Measurements from ENCODE around the gene ELF1.

ELF1 gene

DNA sequence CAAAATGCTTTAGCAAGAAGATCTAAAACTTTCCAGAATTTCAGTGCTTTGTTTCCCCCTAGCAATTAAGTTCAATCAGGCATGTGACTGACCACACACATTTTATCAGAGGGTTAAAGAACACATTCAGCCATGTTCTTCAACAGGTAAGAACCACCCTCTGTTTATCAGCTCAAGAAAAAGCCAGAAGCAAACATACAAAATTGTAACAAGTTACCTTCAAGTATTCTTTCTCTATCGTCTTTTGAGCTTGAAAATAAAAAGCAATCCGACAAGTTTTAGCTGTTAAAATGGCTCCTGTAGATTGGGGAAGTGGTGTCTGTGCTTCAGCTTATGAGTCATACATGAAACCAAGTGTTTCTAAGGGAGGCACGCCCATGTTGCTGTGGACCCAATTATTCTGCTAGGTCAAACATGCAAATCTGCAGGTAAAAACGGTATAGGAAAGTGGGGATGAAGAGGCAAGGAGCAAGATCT is at the start of gene ELF1:
Gene ELF1 (minus strand): TSS at position 306 of the 477 bp plus-strand sequence. CDS start 37,262 bp downstream, outside the sequence.
- DNase-seq (ENCODE audit: low read depth), result peak; percentile 64

- peak; percentile 87 for DNase-seq (ENCODE audit: low read depth)
Observed at GRCh38 chr13:41065078-41065477, 46.0 kb upstream of the ELF1 start.

DNA sequence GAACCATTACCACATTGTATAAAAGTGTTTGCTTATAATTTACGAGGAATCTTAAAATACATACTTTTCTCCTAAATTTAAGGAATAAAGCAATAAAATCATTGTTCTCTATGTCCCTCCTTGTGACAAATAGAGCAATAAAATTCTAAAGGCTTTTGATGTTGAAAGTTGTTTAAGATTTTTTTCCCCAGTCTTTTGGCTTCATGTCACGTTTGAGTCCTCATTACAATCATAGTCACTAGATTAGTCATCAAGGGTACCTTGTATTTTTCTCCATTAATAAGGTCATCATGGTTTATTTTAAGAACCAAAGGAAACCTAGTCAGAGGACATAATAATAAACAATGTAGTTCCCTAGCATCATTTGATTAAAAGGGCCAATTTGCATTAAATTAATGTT is 45.4 kb upstream of the ELF1 start:
- peak; percentile 92 for DNase-seq (ENCODE audit: low read depth)

DNA sequence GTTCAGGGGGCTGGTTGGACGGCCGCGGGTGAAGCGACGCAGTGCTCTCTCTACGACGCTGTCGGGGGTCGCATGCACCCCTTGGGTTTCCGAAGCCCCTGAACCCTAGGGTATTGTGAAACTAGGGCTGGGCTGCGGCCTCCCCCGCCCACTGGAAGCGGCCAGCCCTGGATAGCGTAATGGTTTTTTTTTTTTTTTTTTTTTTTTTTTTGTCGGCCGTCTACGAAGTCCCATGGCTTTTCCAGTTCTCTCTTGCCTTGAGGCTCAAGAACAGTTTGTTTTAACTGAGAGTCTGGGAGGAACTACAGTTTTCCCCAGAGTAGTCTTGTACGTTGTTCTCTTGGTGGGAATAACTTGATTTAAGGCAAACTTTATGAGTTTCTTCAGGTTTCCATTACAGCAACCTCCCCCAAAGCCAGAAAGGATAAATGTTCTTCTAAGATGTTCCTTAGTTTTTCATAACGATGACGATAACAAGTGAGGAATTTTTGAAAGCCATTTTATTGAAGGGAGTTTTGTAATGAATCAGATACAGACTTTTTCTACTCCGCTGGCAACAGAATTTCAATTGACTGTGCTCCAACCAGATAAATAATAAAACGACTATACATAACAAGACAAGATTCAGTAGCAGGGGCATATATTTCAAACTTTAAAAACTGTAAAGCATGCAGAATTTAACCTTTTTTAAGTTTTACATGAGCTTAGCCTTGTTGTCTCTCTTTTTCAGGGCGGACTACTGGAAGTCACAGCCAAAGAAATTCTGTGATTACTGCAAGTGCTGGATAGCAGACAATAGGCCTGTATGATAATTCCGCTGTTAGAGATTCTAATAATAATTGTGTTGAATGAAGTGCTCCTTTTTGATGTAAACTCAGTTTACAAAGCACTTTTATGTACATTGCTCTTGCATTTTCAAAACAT is 43.1 kb upstream of the ELF1 start:
- peak; percentile 80 for DNase-seq (ENCODE audit: low read depth)

GRCh38 chr13:41061075-41061913 is 42.2 kb upstream of the ELF1 start, which contains the start of gene WBP4:
Gene WBP4, plus strand, starts transcription at chr13:41061509. Its CDS starts 165 bp downstream, at chr13:41061674.
- peak; percentile 94 for DNase-seq (ENCODE audit: low read depth)

- peak; percentile 86 for DNase-seq (ENCODE audit: low read depth)
Observed at GRCh38 chr13:41060724-41061074, 41.6 kb upstream of the ELF1 start.

DNA sequence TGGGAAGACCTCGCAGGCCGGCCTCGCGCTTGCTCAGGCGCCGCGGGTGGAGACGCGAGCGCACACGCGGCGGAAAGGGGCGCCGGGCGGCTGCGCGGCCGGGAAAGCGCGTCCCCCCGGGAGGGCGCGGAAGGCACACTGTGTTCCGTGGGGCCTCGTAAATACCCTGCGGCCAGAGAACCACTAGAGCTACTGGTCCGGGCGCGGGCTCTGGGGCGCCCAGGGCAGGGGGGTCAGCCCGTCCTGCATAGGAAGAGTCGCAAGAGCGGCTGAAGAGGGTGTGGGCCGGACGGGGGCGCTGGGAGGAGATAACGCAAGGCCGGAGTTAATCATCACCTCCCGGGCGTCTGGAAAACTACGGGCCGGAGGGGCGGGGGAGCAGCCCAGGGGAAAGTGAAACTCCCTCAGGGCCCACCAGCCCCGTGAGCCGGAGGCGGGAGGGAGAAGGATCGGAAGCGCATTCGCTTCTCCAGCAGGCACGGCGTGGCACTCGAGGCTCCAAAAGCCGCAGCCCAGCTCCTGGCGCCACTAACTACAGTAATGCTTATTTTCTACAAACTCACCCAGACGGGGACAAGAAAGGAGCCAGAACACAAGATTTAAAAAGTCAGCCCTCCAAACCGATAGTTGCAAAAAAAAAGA is 41.1 kb upstream of the ELF1 start:
- DNase-seq (ENCODE audit: low read depth), result peak; percentile 92

DNA sequence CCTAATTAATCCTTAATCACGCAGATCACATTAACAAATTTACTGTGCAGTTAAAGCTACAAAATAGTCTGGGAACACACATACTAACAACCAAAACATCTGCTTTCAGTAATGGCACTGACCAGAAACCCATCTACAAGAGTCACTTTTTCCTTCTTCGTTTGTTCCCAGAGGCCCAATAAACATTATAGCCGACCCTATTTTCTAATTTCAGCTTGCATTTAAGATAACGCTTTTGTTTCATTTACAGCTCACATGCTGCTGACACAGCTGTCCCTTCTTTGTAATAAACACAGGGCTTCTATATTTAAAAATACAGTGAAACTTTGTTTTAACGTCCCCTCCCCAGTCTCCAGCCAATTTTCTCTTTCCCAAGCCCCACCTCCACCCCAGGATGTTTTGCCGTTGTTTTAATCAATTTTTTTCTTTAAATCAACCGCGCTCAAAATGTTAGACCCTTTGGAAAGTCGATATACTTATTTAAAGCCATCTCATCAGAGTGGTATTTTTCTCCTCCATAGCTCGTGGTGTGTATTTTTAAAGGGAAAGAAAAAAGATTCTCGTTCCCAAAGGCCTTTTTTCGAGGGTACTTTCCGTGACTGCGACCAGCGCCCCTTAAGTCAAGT is 40.5 kb upstream of the ELF1 start:
- DNase-seq (ENCODE audit: low read depth), result peak; percentile 21

DNA sequence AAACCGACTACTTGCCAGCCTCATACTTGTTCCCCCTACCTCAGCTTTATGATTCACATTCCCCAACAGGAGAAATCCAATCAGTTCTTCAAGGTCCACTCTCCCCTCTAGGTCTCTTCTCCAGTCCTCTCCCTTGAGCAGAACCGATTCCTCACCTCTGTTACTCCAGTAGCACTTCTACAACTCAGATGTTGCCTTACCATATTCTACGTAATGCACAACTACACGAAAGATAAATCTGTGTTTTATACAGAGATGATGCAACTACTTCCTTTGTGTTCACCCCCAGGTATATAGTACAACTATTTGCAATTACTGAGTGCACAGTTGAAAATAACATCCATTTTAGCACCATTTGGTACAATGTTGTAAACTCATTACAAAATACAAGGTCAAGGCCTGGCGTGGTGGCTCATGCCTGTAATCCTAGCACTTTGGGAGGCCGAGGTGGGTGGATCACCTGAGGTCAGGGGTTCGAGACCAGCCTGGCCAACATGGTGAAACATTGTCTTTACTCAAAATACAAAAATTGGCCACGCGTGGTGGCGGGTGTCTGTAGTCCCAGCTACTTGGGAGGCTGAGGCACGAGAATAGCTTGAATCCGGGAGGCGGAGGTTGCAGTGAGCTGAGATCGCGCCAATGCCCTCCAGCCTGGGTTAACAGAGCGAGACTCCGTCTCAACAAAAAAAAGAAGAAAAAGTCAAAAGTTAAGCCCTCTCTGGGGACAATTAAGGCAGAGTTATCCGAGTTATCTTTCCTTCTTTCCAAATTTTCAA is 39.4 kb upstream of the ELF1 start:
- DNase-seq (ENCODE audit: low read depth), result no peak

DNA sequence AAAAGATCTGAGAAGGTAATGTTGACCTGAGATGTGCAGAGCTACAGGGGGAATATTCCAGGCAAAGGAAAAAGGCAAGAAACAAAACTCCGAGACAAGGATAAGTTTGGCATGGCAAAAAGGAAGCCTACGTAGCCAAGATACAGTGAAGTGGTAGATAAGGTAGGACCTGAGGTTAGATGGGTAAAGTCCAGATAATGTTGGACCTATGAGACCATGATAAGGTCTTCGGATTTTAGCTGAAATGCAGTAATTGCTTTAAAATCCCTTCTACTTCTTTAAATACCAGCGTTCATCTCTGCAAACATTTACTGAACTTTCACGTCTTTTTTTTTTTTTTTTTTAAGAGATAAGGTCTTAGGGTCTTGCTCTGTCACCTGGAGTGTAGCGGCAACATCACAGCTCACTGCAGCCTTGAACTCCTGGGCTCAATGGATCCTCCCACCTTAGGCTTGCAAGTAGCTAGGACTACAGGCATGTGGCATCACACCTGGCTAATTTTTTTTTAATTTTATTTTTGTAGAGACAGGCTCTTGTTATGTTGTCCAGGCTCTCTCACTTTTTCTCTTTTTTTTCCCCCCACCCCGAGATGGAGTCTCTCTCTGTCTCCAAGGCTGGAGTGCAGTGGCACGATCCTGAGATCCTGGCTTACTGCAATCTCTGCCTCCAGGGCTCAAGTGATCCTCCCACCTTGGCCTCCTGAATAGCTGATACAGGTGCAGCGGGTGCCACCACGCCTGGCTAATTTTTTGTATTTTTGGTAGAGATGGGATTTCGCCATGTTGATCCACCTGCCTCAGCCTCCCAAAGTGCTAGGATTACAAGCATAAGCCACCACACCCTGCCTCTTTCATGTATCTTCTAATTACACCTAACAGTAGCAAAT is 38.0 kb upstream of the ELF1 start:
- no peak for DNase-seq (ENCODE audit: low read depth)

DNA sequence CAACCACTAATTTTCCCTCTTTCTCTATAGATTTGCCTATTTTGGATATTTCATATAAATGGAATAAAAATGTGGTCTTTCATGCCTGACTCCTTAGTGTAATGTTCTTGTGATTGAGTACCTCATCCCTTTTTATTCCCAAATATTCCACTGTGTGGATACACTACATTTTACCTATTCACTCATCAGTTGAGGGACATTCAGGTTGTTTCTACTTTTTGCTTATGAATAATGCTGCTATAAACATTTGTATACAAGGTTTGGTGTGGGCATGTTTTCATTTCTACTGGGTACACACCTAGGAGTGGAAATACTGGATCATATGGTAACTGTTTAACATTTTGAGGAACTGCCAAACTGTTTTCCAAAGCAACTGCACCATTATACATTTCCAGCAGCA is 37.1 kb upstream of the ELF1 start:
- DNase-seq (ENCODE audit: low read depth), result no peak

DNA sequence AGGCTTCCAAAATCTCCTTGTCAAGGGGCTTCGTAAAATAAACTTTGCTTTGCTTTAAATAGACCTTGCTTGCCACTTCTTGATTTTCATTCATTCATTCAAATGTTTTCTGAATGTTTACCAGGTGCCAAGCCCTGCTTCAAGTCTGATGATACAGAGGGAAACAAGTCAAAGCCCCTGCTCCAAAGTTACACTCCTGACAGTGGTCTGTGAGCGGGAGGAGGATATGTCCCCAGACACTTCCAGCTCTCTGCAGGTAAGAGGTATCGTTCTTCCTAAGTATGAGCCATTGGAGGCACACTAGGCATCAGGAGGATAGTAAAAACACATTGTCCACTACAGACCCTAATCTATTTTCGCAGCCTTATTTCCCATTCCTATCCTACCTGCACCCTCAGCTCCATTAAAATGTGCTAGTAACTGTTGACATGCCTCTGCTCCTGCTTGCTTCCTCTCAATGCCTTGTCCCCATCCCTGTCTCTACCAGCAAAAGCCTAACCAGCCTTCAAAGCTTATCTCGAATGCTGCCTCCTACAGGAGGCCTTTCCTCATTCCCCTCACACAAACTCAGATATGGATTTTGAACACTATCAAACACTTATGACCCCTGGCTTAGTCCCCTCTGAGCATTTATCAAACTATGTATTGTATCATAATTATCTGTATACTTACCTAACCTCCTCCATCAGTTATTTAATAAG is 36.0 kb upstream of the ELF1 start:
- no peak for DNase-seq (ENCODE audit: low read depth)

DNA sequence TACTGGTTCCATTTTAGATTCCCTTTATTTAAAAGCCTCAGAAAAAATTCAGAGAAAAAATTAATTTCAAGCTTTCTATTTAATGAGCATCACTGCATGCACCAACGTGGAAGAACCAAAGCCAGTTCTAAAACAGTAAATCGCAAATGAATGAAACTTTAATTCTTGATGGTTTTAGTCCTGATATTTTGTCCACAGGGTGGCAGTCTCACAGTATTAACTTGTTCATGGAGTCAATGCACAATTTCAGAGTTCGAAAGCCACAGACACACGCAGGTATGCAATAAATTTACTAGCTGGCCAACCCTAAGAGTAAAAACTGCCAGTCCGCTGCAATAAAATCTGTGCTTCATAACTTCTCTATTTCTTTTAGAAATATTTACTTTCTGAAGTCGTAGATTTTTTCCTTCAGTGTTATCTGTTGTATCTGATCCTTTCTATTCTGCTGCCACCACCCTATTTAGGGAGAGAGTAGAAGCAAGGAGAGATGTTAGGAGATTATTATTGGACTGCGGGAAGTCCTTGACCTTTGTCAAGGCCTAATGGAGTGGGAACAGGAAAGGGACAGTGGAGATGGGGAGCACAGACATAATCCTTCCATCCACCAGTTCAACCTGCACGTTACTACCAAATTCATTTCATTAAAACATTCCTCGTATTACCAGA is 35.2 kb upstream of the ELF1 start:
- peak; percentile 85 for DNase-seq (ENCODE audit: low read depth)

- DNase-seq (ENCODE audit: low read depth), result peak; percentile 69
Observed at GRCh38 chr13:41053384-41053826, 34.3 kb upstream of the ELF1 start.

- DNase-seq (ENCODE audit: low read depth), result no peak
Observed at GRCh38 chr13:41052441-41052840, 33.3 kb upstream of the ELF1 start.

DNA sequence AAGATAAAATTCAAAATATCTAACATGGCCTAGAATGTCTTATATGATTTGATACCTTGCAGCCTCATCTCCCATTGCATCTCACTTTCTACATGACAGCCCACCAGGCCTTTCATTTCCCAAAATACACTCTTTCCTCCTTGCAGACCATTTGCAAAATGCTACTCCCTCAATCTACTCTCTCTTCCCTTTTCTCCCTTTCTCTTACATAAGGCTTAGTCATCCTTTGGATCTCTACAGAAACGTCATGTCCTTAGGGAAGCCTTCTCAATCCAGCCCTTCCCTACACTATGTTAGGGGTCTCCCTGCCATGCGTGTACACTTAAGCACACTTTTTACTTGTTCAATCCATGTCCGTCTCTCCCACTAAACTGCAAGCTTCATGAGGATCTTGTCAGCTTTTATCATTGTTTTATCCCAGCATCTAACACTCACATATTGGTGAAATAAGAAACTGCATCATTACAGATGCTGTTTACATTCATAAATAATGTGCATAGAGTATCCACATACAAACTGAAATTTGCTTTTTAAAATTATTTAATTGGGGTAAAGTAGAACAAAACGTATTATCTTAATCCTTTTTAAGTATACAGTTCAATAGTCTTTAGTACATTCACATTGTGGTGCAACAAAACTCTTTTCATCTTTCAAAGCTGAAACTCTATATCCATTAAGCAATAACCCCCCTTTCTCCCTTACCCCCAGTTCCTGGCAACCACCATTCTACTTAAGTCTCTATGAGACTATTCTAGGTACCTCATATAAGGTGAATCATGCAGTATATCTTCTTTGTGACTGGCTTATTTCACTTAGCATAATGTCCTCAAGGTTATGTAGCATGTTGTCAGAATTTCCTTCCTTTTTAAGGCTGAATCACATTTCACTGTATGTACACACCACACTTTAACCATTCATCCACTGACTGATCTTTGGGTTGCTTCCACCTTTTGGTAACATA is 30.6 kb upstream of the ELF1 start:
- no peak for DNase-seq (ENCODE audit: low read depth)

- DNase-seq (ENCODE audit: low read depth), result no peak
Observed at GRCh38 chr13:41048640-41049039, 29.5 kb upstream of the ELF1 start.

Data from EH (cell line).